OCI-LY7 (cell line): Measurements from ENCODE around the gene RGL1.

Experiments
- EZH2phosphoT487 ChIP-seq: fragments of 200-600 bp; sonication (generic); IDR thresholded peaks from 2 replicates; pipeline ENCODE4 v1.6.1; 2018; ENCODE audit warnings: low read depth, borderline replicate concordance, mild to moderate bottlenecking, mixed run types, antibody characterized with exemption, low read length, moderate library complexity, mixed read lengths
- TF ChIP-seq, protein P1 (sequence below): fragments of 200-600 bp; sonication (generic); conservative IDR thresholded peaks from 2 replicates; pipeline ENCODE4 v1.5.1; 2014; ENCODE audit warnings: mild to moderate bottlenecking, antibody characterized with exemption, low read length, moderate library complexity, mixed read lengths

DNA sequence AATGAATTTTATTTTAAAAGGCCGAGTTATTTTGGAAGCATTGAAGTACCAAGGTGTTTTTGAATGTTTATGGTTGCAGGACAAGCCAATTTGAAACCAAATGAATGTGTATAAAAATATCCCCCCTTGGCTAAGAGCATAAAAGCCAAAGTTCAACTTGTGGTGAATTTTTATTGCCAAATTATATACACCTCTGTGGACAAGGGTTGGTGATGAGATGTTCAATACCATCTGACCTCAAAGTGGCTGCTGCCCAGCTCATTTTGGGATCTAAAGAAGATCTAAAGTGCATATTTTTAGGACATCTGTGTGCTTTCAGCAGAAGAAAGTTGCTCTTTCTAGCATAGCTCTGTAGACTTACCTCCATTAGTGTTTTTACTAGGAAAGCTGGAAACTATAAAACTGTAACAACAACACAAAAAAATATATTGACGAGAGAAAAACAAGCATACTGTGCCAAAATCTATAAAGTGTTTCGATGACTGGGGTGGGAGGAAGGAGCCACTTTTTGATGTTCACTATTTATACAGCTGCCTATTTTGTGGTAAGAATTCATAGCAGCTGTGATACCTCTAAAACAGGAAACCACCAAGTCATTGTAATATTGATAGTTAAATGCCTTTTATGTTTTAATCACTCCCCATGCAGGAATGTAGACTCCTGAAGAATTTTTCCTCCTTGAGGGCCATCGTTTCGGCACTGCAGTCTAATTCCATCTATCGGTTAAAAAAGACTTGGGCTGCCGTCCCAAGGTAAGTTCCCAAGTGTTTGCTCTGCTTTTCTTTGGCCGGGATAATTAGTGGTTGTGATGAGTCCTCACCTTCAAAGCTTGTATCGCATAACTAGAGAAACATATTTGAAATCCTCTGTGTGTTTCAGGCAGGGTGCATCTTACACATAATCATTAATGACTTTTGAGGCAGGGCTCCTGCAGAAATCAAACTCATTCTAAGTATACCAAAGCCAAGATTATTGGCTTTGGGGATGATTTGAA, 83.2 kb downstream of the RGL1 start:
- no peak for TF ChIP-seq EZH2phosphoT487
- TF ChIP-seq, protein P1, sequence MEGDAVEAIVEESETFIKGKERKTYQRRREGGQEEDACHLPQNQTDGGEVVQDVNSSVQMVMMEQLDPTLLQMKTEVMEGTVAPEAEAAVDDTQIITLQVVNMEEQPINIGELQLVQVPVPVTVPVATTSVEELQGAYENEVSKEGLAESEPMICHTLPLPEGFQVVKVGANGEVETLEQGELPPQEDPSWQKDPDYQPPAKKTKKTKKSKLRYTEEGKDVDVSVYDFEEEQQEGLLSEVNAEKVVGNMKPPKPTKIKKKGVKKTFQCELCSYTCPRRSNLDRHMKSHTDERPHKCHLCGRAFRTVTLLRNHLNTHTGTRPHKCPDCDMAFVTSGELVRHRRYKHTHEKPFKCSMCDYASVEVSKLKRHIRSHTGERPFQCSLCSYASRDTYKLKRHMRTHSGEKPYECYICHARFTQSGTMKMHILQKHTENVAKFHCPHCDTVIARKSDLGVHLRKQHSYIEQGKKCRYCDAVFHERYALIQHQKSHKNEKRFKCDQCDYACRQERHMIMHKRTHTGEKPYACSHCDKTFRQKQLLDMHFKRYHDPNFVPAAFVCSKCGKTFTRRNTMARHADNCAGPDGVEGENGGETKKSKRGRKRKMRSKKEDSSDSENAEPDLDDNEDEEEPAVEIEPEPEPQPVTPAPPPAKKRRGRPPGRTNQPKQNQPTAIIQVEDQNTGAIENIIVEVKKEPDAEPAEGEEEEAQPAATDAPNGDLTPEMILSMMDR = no peak
